ENCODE results near the gene SECISBP2.
"Not testable (repeated sequence)": the region's sequence is repeated elsewhere in the genome, so short reads cannot be mapped to it uniquely, and the experiment has no call there.

The SECISBP2 gene

GRCh38 chr9:89309608-89310474, 8.5 kb upstream of the SECISBP2 start:
- DNase-seq (ENCODE audit: low read depth, low spot score): no peak
- peak overlapping the region; percentile 94 for H3K27ac ChIP-seq

GRCh38 chr9:89310475-89311345, 7.6 kb upstream of the SECISBP2 start, which contains the start of gene CKS2:
CKS2 (plus strand) TSS chr9:89311195; CDS start chr9:89311293, 98 bp downstream.
- peak within 1 kb of the TSS; percentile 98 for H3K27ac ChIP-seq
- DNase-seq (ENCODE audit: low read depth, low spot score): peak; percentile 99

GRCh38 chr9:89311346-89312221, 6.7 kb upstream of the SECISBP2 start:
- H3K27ac ChIP-seq: peak overlapping the region; percentile 98
- DNase-seq (ENCODE audit: low read depth, low spot score): no peak

- H3K27ac ChIP-seq: peak overlapping the region; percentile 98
- no peak for DNase-seq (ENCODE audit: low read depth, low spot score)
Observed at GRCh38 chr9:89312222-89312571, 6.1 kb upstream of the SECISBP2 start.

GRCh38 chr9:89313842-89314241, 4.5 kb upstream of the SECISBP2 start:
- peak overlapping the region; percentile 98 for H3K27ac ChIP-seq
- DNase-seq (ENCODE audit: low read depth, low spot score): no peak

- no peak for DNase-seq (ENCODE audit: low read depth, low spot score)
- H3K27ac ChIP-seq: peak overlapping the region; percentile 98
Observed at GRCh38 chr9:89314955-89315354, 3.3 kb upstream of the SECISBP2 start.

- no peak for DNase-seq (ENCODE audit: low read depth, low spot score)
- H3K27ac ChIP-seq: peak overlapping the region; percentile 98
Observed at GRCh38 chr9:89315482-89315881, 2.8 kb upstream of the SECISBP2 start.

- no peak for DNase-seq (ENCODE audit: low read depth, low spot score)
- H3K27ac ChIP-seq: peak overlapping the region; percentile 98
Observed at GRCh38 chr9:89317282-89317681, 1.0 kb upstream of the SECISBP2 start.

GRCh38 chr9:89319015-89319905, 960 bp downstream of the SECISBP2 start:
- no peak for DNase-seq (ENCODE audit: low read depth, low spot score)
- H3K27ac ChIP-seq: peak overlapping the region; percentile 98

GRCh38 chr9:89323390-89323789, 5.1 kb downstream of the SECISBP2 start:
- H3K27ac ChIP-seq: no peak overlapping the region

GRCh38 chr9:89325733-89326132, 7.4 kb downstream of the SECISBP2 start:
- DNase-seq (ENCODE audit: low read depth, low spot score): no peak

More at GRCh38 chr9:89323390-89323789, 5.1 kb downstream of the SECISBP2 start:
- no peak for DNase-seq (ENCODE audit: low read depth, low spot score)

GRCh38 chr9:89328064-89328463, 9.8 kb downstream of the SECISBP2 start:
- DNase-seq (ENCODE audit: low read depth, low spot score): no peak
- no peak overlapping the region for H3K27ac ChIP-seq

More at GRCh38 chr9:89325733-89326132, 7.4 kb downstream of the SECISBP2 start:
- no peak overlapping the region for H3K27ac ChIP-seq

GRCh38 chr9:89329917-89330316, 11.6 kb downstream of the SECISBP2 start:
- H3K27ac ChIP-seq: no peak overlapping the region
- DNase-seq (ENCODE audit: low read depth, low spot score): no peak

- H3K27ac ChIP-seq: no peak overlapping the region
- DNase-seq (ENCODE audit: low read depth, low spot score): no peak
Observed at GRCh38 chr9:89330513-89330912, 12.2 kb downstream of the SECISBP2 start.

- H3K27ac ChIP-seq: no peak overlapping the region
- DNase-seq (ENCODE audit: low read depth, low spot score): no peak
Observed at GRCh38 chr9:89339807-89340206, 21.5 kb downstream of the SECISBP2 start.

- no peak overlapping the region for H3K27ac ChIP-seq
- DNase-seq (ENCODE audit: low read depth, low spot score): no peak
Observed at GRCh38 chr9:89340332-89340731, 22.0 kb downstream of the SECISBP2 start.

- no peak for DNase-seq (ENCODE audit: low read depth, low spot score)
Observed at GRCh38 chr9:89342213-89342612, 23.9 kb downstream of the SECISBP2 start.

GRCh38 chr9:89342948-89343347, 24.6 kb downstream of the SECISBP2 start:
- DNase-seq (ENCODE audit: low read depth, low spot score): no peak
- H3K27ac ChIP-seq: no peak overlapping the region

More at GRCh38 chr9:89342213-89342612, 23.9 kb downstream of the SECISBP2 start:
- H3K27ac ChIP-seq: no peak overlapping the region

- not testable (repeated sequence) for H3K27ac ChIP-seq; DNase-seq (ENCODE audit: low read depth, low spot score)
Observed at GRCh38 chr9:89343812-89344211, 25.5 kb downstream of the SECISBP2 start.

Measured in epithelial cell of prostate (primary cell).